Left lung (tissue), 10 donors: ENCODE measurements around the gene ADAP1. TPM values are rescaled to one million over a fixed set of nuclear protein-coding genes. Genes with fewer than 3 reads are reported as not detected.

Source experiments
- ATAC-seq: fragments of 200-7000 bp; cut with Tn5 transposase; one replicate; pipeline ENCODE4 v1.9.1; 2020; ENCODE audit warnings: moderate library complexity
- DNase-seq, 4 donors: peaks; one replicate each; pipeline ENCODE4 v3.0.0-alpha.2; 2013 to 2020
- H3K27ac ChIP-seq, 2 donors: fragments of 200-600 bp; sonication (generic) in 1 of 2; one replicate each; pipeline versions ENCODE4 v1.5.0 to v1.8.0; 2020 to 2021
- H3K27me3 ChIP-seq, 2 donors: fragments of 200-600 bp; sonication (generic) in 1 of 2; one replicate each; pipeline versions ENCODE4 v1.5.0 to v1.8.0; 2020 to 2021
- H3K36me3 ChIP-seq, 2 donors: fragments of 200-600 bp; sonication (generic) in 1 of 2; one replicate each; pipeline versions ENCODE4 v1.5.0 to v1.8.0; 2020 to 2021
- H3K4me1 ChIP-seq, 2 donors: fragments of 200-600 bp; one replicate each; pipeline ENCODE4 v1.8.0; 2021
- H3K4me3 ChIP-seq, 2 donors: fragments of 200-600 bp; sonication (generic) in 1 of 2; one replicate each; pipeline versions ENCODE4 v1.5.0 to v1.8.0; 2020 to 2021; ENCODE audit warnings: mild to moderate bottlenecking in 1 of 2
- H3K9me3 ChIP-seq, 2 donors: fragments of 200-600 bp; sonication (generic) in 1 of 2; one replicate each; pipeline versions ENCODE4 v1.5.0 to v1.8.0; 2020 to 2021
- intact Hi-C, 2 donors: fragments of 100-400 bp; cut with DNase I; formaldehyde crosslinking; loops; one replicate each; pipeline versions ENCODE4 v1.11.2 to v1.14.2; 2022
- polyA plus RNA-seq, 6 donors: library from polyadenylated mRNA; unstranded; fragments of 120-200 nt; gene quantifications; one replicate each; pipeline ENCODE4 v1.2.1, GENCODE V29; 2013; ENCODE audit not compliant: insufficient read length in 6 of 6
- total RNA-seq, 2 donors: library from RNA; stranded (reverse); fragmentation: NEBNext Ultra II Directional; extraction: Animal tissue kit (Norgen Biotek cat#: 25700); gene quantifications; one replicate each; pipeline ENCODE4 v1.2.1, GENCODE V29; 2021
- TF ChIP-seq, protein P1 (sequence below), 2 donors: fragments of 200-600 bp; sonication (generic) in 1 of 2; IDR thresholded peaks; one replicate each; pipeline versions ENCODE4 v1.5.0 to v1.8.0; 2021; ENCODE audit warnings: antibody characterized with exemption in 2 of 2
- donor health status: DM: no; HTN: yes; CAD: no.
- donor health status: DM: no; HTN: no; CAD: no.

Gene ADAP1
- total and polyA plus RNA-seq, 8 donors, result 5.1 to 35.1 (median 8.5) TPM

- ATAC-seq (no peak), DNase-seq (peak in 1 of 4 donors; percentile 58)
- intact Hi-C loops, result loop anchor here in 1 of 2 donors (5.0 kb wide), 1 partner anchor 38 kb away; the partner anchor contains the start of gene ADAP1
- Histone ChIP-seq H3K36me3 (no peaks in the 10 kb centered on the region), H3K4me3 (no peak overlapping the region), H3K9me3 (no peaks in the 10 kb centered on the region), H3K4me1 (peaks cover 0 to 34% of the 10 kb centered on the region in 2 donors), H3K27me3 (peaks cover 0 to 4% of the 10 kb centered on the region in 2 donors), H3K27ac (no peak overlapping the region)
- TF ChIP-seq, protein P1, sequence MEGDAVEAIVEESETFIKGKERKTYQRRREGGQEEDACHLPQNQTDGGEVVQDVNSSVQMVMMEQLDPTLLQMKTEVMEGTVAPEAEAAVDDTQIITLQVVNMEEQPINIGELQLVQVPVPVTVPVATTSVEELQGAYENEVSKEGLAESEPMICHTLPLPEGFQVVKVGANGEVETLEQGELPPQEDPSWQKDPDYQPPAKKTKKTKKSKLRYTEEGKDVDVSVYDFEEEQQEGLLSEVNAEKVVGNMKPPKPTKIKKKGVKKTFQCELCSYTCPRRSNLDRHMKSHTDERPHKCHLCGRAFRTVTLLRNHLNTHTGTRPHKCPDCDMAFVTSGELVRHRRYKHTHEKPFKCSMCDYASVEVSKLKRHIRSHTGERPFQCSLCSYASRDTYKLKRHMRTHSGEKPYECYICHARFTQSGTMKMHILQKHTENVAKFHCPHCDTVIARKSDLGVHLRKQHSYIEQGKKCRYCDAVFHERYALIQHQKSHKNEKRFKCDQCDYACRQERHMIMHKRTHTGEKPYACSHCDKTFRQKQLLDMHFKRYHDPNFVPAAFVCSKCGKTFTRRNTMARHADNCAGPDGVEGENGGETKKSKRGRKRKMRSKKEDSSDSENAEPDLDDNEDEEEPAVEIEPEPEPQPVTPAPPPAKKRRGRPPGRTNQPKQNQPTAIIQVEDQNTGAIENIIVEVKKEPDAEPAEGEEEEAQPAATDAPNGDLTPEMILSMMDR (IDR thresholded peaks at IDR 0.05), result no peak
Observed at GRCh38 chr7:914521-915194, 39.8 kb downstream of the ADAP1 start.

GRCh38 chr7:913736-914520 lies 40.6 kb downstream of the ADAP1 start:
- peak in 1 of 4 donors; percentile 81 for DNase-seq
- intact Hi-C loops, result loop anchor here in 1 of 2 donors (5.0 kb wide), 1 partner anchor 38 kb away; the partner anchor contains the start of gene ADAP1

DNA sequence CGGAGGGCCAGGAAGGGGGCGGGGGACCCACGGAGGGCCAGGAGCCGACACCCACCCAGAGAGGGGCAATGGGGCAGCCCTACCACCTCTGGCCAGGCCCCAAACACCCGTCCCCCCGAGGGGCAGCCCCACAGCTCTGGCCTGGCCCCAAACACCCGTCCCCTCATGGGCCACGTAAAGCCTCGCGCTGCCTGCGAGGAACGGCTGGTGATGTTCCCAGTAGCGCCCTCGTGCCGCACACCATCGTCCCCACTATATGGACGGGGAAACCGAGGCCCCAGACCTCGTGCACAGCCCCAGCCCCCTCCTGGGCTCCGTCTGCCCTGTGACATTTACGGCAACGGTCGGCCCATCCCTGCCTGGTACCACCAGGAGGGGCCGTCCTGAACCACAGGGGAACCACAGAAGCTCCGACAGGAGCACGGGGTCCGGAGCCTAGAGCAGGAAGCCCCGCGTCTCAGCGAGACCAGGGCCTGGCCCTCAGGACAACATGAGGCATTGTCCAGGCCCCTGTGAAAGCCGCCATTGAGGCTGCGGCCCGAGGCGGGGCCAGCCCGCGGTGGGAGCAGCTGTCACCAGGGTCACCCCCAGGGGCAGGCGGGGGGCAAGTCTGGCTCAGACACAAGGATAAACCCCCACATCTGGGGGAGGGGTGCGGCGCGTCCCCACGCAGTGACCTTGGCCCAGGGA lies 42.5 kb downstream of the ADAP1 start:
- H3K9me3 ChIP-seq, result no peaks in the 10 kb centered on the region
- no peak overlapping the region for H3K27ac ChIP-seq
- intact Hi-C loops, result loop anchor here in 1 of 2 donors (5.0 kb wide), 1 partner anchor 40 kb away; the partner anchor contains the start of gene ADAP1
- no peaks in the 10 kb centered on the region for H3K36me3 ChIP-seq
- no peak overlapping the region for H3K4me3 ChIP-seq
- H3K27me3 ChIP-seq, result peaks cover 0 to 22% of the 10 kb centered on the region in 2 donors
- DNase-seq (peak in 1 of 4 donors; percentile 54), ATAC-seq (no peak)
- H3K4me1 ChIP-seq, result peaks cover 0 to 41% of the 10 kb centered on the region in 2 donors
- TF ChIP-seq, protein P1 (IDR thresholded peaks at IDR 0.05), result no peak

More at GRCh38 chr7:913736-914520, 40.6 kb downstream of the ADAP1 start:
- Histone ChIP-seq H3K27me3 (peaks cover 0 to 10% of the 10 kb centered on the region in 2 donors), H3K9me3 (no peaks in the 10 kb centered on the region), H3K4me1 (peaks cover 0 to 39% of the 10 kb centered on the region in 2 donors), H3K4me3 (no peak overlapping the region), H3K36me3 (no peaks in the 10 kb centered on the region), H3K27ac (no peak overlapping the region)
- TF ChIP-seq, protein P1 (IDR thresholded peaks at IDR 0.05), result no peak
- ATAC-seq, result peak; percentile 51

- peak in 1 of 4 donors; percentile 72 for DNase-seq
- Histone ChIP-seq H3K36me3 (no peaks in the 10 kb centered on the region), H3K9me3 (no peaks in the 10 kb centered on the region), H3K4me3 (no peak overlapping the region), H3K27ac (no peak overlapping the region), H3K27me3 (peaks cover 0 to 22% of the 10 kb centered on the region in 2 donors), H3K4me1 (peaks cover 0 to 37% of the 10 kb centered on the region in 2 donors)
- TF ChIP-seq, protein P1 (IDR thresholded peaks at IDR 0.05), result no peak
- intact Hi-C loops, result loop anchor here in 1 of 2 donors (5.0 kb wide), 1 partner anchor 41 kb away; the partner anchor contains the start of gene ADAP1
- ATAC-seq, result no peak
Observed at GRCh38 chr7:910931-911431, 43.5 kb downstream of the ADAP1 start.
